ENCODE results near the gene NUP98. TPM values are rescaled to one million over a fixed set of nuclear protein-coding genes. Genes with fewer than 3 reads are reported as not detected.

Gene NUP98
- total and polyA plus RNA-seq, 2 of the 13 experiments (the other 11 are each of a cell fraction or from before 2014, with no cell fraction given) = 76.6 to 85.3 TPM

DNA sequence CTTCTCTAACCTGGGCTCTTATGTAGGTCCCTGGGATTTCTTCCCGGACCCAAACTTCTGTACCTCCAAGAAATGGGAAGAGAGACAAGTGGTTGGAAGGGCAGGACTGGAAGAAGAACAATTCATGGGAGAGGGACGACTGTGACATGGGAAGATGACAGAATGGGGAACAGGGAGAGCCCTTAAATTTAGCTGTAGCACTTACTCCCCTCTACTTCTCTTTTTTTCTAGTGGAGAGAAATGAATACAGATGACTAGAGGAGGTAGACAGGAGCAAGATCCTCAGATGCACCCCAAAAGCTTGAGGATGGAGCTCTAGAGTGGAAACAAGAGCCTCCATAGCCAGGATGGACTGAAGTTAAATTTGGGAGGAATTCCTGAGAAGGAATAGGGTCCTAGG lies 41.1 kb upstream of the NUP98 start (continued):
- TF ChIP-seq ZNF567 (CRISPR knock-in tag; IDR thresholded peaks at IDR 0.05; ENCODE audit: borderline replicate concordance) = no peak
- no peak for TF ChIP-seq ZNF33B (CRISPR knock-in tag; IDR thresholded peaks at IDR 0.05)
- no peak for TF ChIP-seq MEIS2 (CRISPR knock-in tag; IDR thresholded peaks at IDR 0.05)
- TF ChIP-seq NFE2 (CRISPR knock-in tag; IDR thresholded peaks at IDR 0.05) = no peak
- no peak for TF ChIP-seq NR2F6 (IDR thresholded peaks at IDR 0.05)
- no peak for TF ChIP-seq NR2F6 (CRISPR knock-in tag; IDR thresholded peaks at IDR 0.05)
- TF ChIP-seq SSRP1 (CRISPR knock-in tag; IDR thresholded peaks at IDR 0.05) = no peak
- no peak for TF ChIP-seq SMARCC2 (IDR thresholded peaks at IDR 0.05)

DNA sequence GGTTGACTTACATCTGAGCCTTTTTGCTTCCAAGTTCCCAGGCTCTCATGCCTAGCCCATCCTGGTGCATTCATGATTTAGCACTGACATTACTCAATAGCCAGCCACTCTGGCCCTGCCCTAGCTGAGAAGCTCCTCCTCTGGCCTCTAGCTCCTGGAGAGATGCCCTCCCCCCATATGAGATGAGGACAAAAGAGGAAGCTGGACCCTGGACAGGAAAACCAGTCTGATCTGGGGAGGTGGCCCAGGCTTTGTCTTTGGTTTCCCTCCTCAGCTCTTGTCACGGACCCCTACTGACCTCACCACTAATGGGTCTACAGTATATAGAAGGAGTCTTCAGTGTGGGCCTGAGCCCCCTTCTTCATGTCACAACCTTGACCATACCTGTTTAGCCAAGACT lies 40.4 kb upstream of the NUP98 start:
- Histone ChIP-seq H3K9ac (ENCODE audit: insufficient read depth, low read depth, low read length) (no peak overlapping the region), H3K4me3 (replicated peaks in 1 of 3; ENCODE audit: insufficient read depth in 1 of 3, low read depth in 2 of 3, low read length in 3 of 3) (no peak overlapping the region), H3K36me3 (replicated peaks in 1 of 2; ENCODE audit: control insufficient read depth in 1 of 2, insufficient read depth in 2 of 2, low read length in 2 of 2) (peaks cover 0 to 2% of the 10 kb centered on the region in 2 experiments; a peak in 3 of 5 replicates), H3K27ac (ENCODE audit: extremely low read length, insufficient read depth, low read length) (no peak overlapping the region), H3K27me3 (ENCODE audit: control insufficient read depth in 1 of 2, insufficient read depth in 2 of 2, low read length in 2 of 2) (no peaks in the 10 kb centered on the region; a peak in 1 of 5 replicates), H3K9me3 (ENCODE audit: low read length) (no peaks in the 10 kb centered on the region), H3K4me2 (ENCODE audit: low read depth, low read length) (no peak overlapping the region), H3K4me1 (ENCODE audit: insufficient read depth, low read length) (peaks cover 59% of the 10 kb centered on the region), H2AFZ (ENCODE audit: low read length) (no peak overlapping the region), H3K79me2 (ENCODE audit: insufficient read depth, low read length) (peaks cover 23% of the 10 kb centered on the region), H4K20me1 (ENCODE audit: insufficient read depth, low read length) (peaks cover 5% of the 10 kb centered on the region; the same call in 1 of the 2 replicates)
- TF ChIP-seq NPAS2 (CRISPR knock-in tag; IDR thresholded peaks at IDR 0.05; ENCODE audit: borderline replicate concordance) (no peak), ZKSCAN8 (CRISPR knock-in tag; IDR thresholded peaks at IDR 0.05; ENCODE audit: borderline replicate concordance) (no peak), SP1 (IDR thresholded peaks at IDR 0.05) (no peak), SP1 (CRISPR knock-in tag; IDR thresholded peaks at IDR 0.05) (no peak), SMAD9 (CRISPR knock-in tag; IDR thresholded peaks at IDR 0.05) (no peak)
- no TSS peak for BruUV-seq (replicated peaks)
- no peak for ATAC-seq
- ChIA-PET CTCF (ENCODE audit: low intra/inter-chr PET ratio, low total read pairs) (no interaction called here), POLR2A (interaction anchor here (1.2 kb wide), 1 partner anchor 17 kb away, joined by 4 read pairs; the partner anchor contains the start of gene STIM1)
- WGBS (ENCODE audit: low lambda C conversion rate) = no CpG with 5 or more reads among the region's 1 CpG
- intact Hi-C loops (cut with micrococcal nuclease; ENCODE audit: unreplicated experiment) = no loop called here
- in situ Hi-C loops (cut with HindIII; ENCODE audit: extremely low pct_ligation_motif_present, low pct_unique_long_range_greater_than_20kb) = no loop called here
- no peak for DNase-seq (ENCODE audit: low spot score)
- peak; percentile 12 for FAIRE-seq
